Stimulated activated CD8-positive, alpha-beta memory T cell treated with anti-CD3 and anti-CD28 coated beads, Interleukin-4, amount 100 ng/mL, for 48 hours (primary cell): ENCODE measurements around the gene XIAP.
"Not testable (repeated sequence)": the region's sequence is repeated elsewhere in the genome, so short reads cannot be mapped to it uniquely, and the experiment has no call there.

ENCODE experiments used
- DNase-seq: peaks from one replicate; pipeline ENCODE4 v3.0.0-alpha.2; 2020

XIAP gene

GRCh38 chrX:123859846-123860838, at the start of gene XIAP:
TSS of gene XIAP (plus strand) at chrX:123860053. CDS start at chrX:123885663, 25,610 bp downstream.
- peak; percentile 77 for DNase-seq

GRCh38 chrX:123814343-123814742, 45.5 kb upstream of the XIAP start:
- no peak for DNase-seq

- DNase-seq, result not testable (repeated sequence)
These were observed 44.9 kb upstream of the XIAP start for GRCh38 chrX:123814934-123815394.

DNA sequence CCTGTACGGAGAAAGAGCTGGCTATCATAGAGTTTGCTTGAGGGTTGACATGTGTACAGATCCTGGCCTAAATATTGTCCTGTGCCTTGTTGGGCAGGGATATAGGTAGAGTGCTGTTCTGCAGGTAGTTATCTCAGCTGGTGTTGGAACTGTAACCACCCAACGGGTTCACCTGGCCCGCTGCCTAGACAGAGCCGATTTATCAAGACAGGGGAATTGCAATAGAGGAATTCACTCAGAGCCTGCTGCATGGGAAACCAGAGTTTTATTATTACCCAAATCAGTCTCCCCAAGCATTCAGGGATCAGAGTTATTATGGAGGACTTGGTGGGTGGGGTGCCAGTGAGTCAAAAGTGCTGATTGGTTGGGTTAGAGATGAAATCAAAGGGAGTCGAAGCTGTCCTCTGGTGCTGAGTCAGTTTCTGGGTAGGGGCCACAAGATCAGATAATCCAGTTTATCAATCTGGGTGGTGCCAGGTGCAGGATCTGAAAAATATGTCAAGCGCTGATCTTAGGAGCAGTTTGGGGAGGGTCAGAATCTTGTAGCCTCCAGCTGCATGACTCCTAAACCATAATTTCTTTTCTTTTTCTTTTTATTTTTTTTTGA, 42.5 kb upstream of the XIAP start:
- DNase-seq, result no peak

DNA sequence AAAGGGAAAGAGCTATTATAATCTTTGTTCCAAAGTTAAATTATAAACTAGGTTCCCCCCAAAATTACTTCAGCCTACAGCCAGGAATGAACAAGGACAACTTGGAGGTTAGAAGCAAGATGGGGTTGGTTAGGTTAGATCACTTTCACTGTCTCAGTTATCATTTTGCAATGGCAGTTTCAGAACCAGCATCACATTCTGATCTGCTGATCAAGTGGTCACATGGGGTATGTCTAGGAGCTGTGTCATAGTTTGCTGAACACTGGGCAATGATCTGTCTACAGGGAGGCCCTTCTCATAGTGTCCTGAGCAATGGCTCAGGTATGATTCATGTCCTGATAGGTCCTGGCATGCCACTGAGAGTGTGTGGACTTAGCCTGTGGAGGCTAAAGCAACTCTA, 41.6 kb upstream of the XIAP start:
- DNase-seq, result no peak

DNA sequence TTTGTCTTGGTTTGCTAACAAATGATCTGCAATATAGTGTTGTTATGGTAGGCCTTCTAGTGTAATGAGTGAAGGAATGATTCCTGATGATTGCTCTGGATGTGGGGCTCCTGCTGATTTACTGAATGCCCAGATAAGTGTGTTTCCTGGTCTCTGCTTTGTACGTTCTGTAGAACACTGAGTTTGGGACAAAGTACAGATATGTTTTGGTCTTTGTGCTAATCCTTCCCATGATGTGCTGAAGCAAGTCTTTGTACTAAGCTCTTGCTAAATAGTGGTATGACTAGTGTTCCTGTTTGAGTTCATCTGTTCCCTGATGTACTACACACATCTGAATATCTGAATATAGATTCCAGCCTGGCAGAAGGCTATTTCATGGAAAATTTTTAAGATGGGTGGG, 36.9 kb upstream of the XIAP start:
- no peak for DNase-seq

DNA sequence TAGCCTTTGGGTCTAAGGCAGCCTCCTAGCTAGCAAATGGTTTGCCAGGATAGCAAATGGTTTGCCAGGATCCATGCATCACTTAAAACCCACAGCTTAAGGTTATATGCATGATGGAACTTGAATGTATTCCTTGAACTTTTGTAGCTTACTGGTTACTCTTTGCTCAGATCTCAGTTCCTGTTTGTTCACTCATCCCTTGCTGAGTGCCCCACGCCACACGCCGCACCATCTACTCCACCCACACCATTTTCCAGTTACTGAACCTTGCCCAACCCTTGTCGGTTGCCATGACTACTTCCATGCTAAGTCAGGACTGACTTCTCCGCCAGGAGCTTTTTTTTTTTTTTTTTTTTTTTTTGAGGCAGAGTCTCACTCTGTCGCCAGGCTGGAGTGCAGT, 29.5 kb upstream of the XIAP start:
- peak; percentile 28 for DNase-seq

- DNase-seq, result peak; percentile 68
These were observed 26.5 kb upstream of the XIAP start for GRCh38 chrX:123833387-123833786.

- DNase-seq, result no peak
These were observed 25.7 kb upstream of the XIAP start for GRCh38 chrX:123834116-123834515.

DNA sequence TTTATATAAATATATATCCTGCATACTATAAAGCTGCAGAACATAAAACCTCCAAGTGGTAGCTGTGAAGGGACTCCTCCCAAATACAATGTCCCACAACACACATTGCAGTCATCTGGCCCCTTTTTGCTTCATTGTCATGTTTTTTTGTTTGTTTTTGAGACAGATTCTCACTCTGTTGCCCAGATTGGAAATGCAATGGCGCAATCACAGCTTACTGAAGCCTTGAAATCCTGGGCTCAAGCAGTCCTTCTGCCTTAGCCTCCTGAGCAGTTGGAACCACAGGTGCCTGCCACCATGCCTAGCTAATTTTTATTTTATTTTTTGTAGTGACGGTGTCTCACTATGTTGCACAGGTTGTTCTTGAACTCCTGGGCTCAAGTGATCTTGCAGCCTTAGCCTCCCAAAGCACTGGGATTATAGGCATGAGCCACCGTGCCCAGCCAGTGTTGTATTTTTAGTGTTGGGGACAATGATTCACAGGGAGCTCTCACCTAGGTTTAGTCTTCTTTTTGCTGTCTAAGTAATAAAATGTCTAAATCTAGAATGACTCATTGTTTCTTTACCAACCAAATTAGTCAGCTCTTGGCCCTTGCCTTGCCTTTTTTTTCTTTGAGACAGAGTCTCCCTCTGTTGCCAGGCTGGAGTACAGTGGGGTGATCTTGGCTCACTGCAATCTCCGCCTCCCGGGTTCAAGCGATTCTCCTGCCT, 24.0 kb upstream of the XIAP start:
- peak; percentile 38 for DNase-seq

- not testable (repeated sequence) for DNase-seq
These were observed 14.7 kb upstream of the XIAP start for GRCh38 chrX:123845129-123845528.

DNA sequence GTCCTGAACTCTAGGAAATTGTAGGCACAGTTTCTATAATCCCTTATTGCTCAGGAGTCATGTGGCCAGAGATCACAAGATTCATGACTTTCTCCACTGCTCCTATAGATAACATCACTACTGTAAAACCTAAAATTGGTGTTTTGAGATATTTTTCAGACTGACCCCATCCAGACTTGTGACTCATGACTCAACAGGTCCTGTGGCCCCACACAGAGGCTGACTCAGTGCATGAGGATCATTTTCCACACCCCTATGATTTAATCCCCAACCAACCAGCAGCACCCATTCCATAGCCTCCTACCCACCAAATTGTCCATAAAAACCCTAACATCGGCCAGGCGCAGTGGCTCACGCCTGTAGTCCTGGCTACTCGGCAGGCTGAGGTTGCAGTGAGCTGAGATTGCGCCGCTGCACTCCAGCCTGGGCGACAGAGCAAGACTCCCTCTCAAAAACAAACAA, 13.2 kb upstream of the XIAP start:
- DNase-seq, result no peak

- DNase-seq, result no peak
These were observed 12.8 kb upstream of the XIAP start for GRCh38 chrX:123847056-123847455.

DNA sequence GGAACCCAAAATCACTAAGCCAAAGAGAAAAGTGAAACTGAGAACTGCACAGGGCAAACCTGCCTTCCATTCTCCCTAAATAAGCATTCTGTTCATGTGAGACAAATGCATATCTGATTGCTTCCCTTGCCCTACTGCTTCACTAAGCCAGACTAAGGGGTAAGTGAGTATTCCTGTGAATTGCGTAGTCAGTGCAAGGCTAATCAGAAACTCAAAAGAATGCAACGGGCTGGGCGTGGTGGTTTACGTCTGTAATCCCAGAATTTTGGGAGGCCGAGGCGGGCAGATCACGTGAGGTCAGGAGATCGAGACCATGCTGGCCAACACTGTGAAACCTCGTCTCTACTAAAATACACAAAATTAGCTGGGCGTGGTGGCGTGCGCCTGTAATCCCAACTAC, 10.8 kb upstream of the XIAP start:
- no peak for DNase-seq

DNA sequence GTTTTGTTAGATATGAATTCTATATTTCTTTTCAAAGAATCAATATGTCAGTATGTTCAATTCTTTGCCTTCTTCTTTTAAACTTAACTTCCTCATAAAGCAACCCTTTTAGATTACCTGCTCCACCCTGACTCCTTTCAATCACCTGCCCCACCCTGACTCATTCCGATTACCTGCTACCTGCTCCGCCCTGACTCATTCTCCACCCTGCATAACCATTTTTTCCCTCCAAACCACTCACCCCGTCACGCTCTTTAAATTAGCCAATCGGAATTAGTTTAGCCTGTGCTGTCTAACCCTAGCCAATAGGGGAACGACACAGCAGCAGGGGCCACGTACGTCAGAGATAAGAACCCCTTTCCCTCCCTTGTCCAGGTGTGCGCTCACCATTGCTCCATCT, 9.9 kb upstream of the XIAP start:
- DNase-seq, result not testable (repeated sequence)

DNA sequence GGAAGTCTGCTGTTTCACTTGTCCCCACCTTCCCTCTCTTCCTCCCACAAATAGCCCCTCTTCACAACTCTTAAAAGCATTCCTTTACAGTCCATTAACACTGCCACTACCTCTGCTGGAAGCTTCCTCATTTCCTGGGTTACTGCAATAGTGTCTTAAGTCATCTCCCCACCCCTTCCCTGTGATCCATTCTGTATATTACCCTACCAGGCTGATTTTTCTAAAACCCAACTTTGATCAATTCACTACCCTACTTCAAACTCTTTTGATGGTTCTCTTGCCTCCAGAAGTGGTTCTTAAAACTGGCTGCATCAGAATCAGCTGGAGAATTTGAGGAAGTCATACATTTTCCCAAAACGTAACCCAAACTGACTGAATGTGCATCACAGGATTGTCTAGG, 8.8 kb upstream of the XIAP start:
- DNase-seq, result no peak

DNA sequence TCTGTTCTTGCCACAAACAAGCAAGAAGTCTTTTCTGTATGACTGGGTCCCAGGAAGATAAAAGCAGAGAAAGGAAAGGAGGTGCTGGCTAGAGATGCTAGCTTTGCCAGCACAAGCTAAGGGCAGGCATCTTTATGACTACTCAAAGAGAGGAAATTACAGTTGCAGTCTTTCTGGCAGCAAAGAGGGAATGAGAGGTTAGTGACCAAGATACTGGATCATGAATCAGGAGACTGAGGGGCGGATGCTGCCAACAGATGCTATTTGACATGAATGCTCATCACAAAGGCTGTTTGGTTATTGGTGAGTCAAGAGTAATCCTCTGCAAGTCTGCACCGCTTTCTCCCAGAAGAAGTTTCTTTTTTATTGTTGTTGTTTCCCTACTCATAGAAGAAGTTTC, 5.5 kb upstream of the XIAP start:
- DNase-seq, result no peak

GRCh38 chrX:123859409-123859845, 426 bp upstream of the XIAP start:
- DNase-seq, result peak; percentile 75

GRCh38 chrX:123860983-123861382, 1.1 kb downstream of the XIAP start:
- DNase-seq, result no peak

DNA sequence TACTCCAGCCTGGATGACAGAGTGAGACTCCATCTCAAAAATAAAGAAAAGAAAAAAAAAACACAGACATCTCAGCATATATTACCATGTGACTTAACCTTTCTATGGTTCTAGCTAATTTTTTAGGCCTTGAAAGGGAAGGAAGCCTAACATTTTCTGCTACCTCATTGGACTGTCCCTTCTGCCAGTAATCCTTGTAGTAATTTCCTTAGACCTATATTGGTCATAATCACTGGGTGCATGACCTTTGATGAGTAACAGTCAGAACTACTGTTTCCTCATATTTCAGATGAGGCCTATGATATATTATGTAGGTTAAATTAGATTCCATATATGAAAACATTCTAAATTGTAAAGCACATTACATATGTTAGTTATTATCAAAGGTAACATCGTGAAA, 9.6 kb downstream of the XIAP start:
- no peak for DNase-seq

DNA sequence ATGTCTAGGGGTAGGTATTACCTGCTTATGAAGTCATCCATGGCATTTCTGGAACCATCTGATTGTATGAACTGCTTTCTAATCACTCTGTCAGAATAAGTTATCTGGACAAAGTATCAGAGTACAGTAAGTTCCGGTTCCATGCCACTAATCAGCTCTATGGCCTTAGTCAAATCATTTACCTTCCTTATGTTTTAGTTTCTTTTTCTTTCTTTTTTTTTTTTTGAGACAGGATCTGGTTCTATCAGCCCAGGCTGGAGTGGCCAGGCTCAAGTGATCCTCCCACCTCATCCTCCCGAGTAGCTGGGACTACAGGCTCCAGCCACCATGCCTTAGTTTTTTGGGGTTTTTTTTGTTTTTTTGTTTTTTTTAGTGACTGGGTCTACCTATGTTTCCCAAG, 11.5 kb downstream of the XIAP start:
- DNase-seq, result no peak

DNA sequence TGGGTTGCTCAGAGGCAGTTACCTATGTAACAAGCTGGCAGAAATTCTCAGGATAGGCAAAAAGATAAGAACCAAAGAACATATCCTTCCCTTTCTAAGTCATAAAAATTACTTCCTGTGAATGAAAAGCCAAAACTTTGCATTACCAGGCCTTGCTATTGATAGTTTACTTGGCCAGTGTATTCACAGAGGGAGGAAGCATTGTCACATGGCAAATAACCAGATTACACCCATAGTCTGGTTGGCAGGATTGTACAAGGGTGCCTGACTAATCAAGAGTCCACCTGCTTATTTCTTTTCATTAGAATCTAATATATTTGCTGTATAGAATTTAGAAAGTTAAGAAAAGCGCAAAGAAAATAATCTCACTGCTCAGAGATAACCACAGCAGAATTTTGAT, 14.1 kb downstream of the XIAP start:
- DNase-seq, result no peak

DNA sequence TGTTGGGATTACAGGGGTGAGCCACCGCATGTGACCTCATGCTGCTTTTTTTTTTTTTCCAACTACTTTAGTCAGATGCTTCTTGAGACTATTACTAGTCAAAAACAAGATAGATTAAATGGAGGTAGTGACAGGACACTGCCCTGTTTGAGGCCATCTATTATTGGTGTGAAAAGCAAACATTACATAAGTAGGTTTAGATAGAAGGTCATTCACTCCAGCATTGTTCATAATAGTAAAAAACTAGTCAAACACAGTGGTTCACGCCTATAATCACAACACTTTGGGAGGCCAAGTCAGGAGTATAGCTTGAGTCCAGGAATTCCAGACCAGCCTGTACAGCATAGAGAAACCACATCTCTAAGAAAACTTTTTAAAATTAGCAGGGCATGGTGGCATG, 16.3 kb downstream of the XIAP start:
- no peak for DNase-seq
